ENCODE measurements around the gene KCNIP1. TPM values are rescaled to one million over a fixed set of nuclear protein-coding genes. Genes with fewer than 3 reads are reported as not detected.
A peak's percentile ranks its signal among the peaks of the same experiment; 100 is the strongest.

KCNIP1 gene
- total RNA-seq, 1 experiment from 2014 or later: not detected

DNA sequence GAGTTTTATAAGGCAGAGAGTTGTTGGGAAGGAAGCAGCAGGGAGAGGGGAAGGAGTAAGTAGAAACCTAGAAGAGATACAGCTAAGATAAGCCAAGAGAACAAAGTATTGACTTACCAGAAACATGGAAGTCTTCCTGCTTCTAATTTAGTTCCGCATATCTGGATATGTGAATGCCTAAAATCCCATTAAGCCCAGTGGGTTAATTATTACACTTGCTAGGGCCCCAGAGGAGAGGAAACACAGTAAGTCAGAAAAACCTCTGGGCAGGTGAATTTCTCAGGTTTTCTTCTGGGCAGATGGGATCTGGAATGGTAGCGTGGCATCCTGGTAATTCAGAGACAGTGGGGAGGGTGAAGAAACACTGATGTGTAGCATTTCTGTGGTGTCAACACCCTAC lies 175.0 kb downstream of the KCNIP1 start:
- intact Hi-C loops (cut with micrococcal nuclease; ENCODE audit: unreplicated experiment): no loop called here
- H3K36me3 Mint-ChIP-seq (ENCODE audit: insufficient read depth, unreplicated experiment): no peaks in the 10 kb centered on the region
- H3K4me1 Mint-ChIP-seq (ENCODE audit: low read depth, unreplicated experiment): peaks cover 27% of the 10 kb centered on the region
- H3K4me3 Mint-ChIP-seq (ENCODE audit: low read depth, unreplicated experiment): no peak overlapping the region
- peak; percentile 24 for DNase-seq
- BruUV-seq (replicated peaks): no TSS peak
- peaks cover 90% of the 10 kb centered on the region for H3K27me3 Mint-ChIP-seq (ENCODE audit: unreplicated experiment)
- TF ChIP-seq, protein P1, sequence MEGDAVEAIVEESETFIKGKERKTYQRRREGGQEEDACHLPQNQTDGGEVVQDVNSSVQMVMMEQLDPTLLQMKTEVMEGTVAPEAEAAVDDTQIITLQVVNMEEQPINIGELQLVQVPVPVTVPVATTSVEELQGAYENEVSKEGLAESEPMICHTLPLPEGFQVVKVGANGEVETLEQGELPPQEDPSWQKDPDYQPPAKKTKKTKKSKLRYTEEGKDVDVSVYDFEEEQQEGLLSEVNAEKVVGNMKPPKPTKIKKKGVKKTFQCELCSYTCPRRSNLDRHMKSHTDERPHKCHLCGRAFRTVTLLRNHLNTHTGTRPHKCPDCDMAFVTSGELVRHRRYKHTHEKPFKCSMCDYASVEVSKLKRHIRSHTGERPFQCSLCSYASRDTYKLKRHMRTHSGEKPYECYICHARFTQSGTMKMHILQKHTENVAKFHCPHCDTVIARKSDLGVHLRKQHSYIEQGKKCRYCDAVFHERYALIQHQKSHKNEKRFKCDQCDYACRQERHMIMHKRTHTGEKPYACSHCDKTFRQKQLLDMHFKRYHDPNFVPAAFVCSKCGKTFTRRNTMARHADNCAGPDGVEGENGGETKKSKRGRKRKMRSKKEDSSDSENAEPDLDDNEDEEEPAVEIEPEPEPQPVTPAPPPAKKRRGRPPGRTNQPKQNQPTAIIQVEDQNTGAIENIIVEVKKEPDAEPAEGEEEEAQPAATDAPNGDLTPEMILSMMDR (IDR thresholded peaks at IDR 0.05; ENCODE audit: unreplicated experiment): no peak
- H3K9me3 Mint-ChIP-seq (ENCODE audit: low read depth, unreplicated experiment): no peaks in the 10 kb centered on the region
- CTCF ChIA-PET: no interaction called here
- H3K27ac Mint-ChIP-seq (ENCODE audit: unreplicated experiment): no peak overlapping the region

DNA sequence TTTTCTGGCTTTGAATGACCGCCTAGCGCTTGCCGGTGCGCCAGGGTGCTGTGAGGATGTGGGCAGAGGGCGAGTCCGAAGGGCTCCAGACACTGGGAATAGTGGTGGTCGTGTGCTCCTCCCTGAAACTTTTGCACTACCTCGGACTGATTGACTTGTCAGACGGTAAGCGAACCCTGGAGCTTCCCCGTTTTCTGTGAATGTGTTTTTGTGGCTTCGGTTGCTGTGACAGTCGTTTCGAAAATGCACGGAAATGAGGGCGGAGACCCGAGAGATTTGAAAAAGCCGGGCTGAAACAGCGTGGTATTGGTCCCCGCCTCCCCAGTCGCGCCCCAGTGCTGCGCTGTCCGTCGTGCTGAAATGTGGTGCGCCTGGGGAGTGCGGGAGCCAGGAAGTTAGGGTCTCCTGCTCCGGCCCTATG lies 177.2 kb downstream of the KCNIP1 start:
- TF ChIP-seq, protein P1 (IDR thresholded peaks at IDR 0.05; ENCODE audit: unreplicated experiment): no peak
- peaks cover 27% of the 10 kb centered on the region for H3K4me1 Mint-ChIP-seq (ENCODE audit: low read depth, unreplicated experiment)
- no TSS peak for BruUV-seq (replicated peaks)
- peak; percentile 79 for DNase-seq
- intact Hi-C loops (cut with micrococcal nuclease; ENCODE audit: unreplicated experiment): no loop called here
- CTCF ChIA-PET: no interaction called here
- no peaks in the 10 kb centered on the region for H3K9me3 Mint-ChIP-seq (ENCODE audit: low read depth, unreplicated experiment)
- no peaks in the 10 kb centered on the region for H3K36me3 Mint-ChIP-seq (ENCODE audit: insufficient read depth, unreplicated experiment)
- H3K4me3 Mint-ChIP-seq (ENCODE audit: low read depth, unreplicated experiment): peak overlapping the region; percentile 48
- no peak overlapping the region for H3K27ac Mint-ChIP-seq (ENCODE audit: unreplicated experiment)
- H3K27me3 Mint-ChIP-seq (ENCODE audit: unreplicated experiment): peaks cover 97% of the 10 kb centered on the region

DNA sequence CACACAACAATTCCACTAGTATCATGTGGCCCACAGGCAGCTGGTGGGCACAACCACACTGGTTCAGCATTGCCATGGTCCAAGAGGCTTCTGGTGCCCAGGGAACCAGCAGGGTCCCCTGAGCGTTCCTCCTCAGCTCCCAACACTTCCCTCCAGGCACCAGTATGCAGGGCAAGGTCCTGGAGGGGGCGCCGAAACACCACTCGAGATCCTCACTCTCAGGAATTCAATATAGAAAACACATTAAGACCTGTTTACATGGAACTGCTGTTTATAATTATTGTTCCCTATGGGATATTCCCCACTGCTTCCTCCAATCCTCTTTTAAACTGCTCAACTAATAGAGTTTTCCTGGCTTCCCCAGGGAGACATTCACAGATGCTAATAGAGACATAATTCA lies 187.8 kb downstream of the KCNIP1 start:
- CTCF ChIA-PET: interaction anchor here (0.5 to 1.1 kb wide), 2 partner anchors 54 to 100 kb away, joined by 4 to 6 read pairs; no protein-coding TSS in a partner anchor
- intact Hi-C loops (cut with micrococcal nuclease; ENCODE audit: unreplicated experiment): loop anchor here (2.0 kb wide), 1 partner anchor 645 kb away; no protein-coding TSS in a partner anchor
- Mint-ChIP-seq H3K4me3 (ENCODE audit: low read depth, unreplicated experiment) (no peak overlapping the region), H3K4me1 (ENCODE audit: low read depth, unreplicated experiment) (no peaks in the 10 kb centered on the region), H3K36me3 (ENCODE audit: insufficient read depth, unreplicated experiment) (no peaks in the 10 kb centered on the region), H3K27me3 (ENCODE audit: unreplicated experiment) (peaks cover 94% of the 10 kb centered on the region), H3K9me3 (ENCODE audit: low read depth, unreplicated experiment) (no peaks in the 10 kb centered on the region), H3K27ac (ENCODE audit: unreplicated experiment) (no peak overlapping the region)
- TF ChIP-seq, protein P1 (IDR thresholded peaks at IDR 0.05; ENCODE audit: unreplicated experiment): peak; percentile 16
- BruUV-seq (replicated peaks): no TSS peak
- peak; percentile 51 for DNase-seq

DNA sequence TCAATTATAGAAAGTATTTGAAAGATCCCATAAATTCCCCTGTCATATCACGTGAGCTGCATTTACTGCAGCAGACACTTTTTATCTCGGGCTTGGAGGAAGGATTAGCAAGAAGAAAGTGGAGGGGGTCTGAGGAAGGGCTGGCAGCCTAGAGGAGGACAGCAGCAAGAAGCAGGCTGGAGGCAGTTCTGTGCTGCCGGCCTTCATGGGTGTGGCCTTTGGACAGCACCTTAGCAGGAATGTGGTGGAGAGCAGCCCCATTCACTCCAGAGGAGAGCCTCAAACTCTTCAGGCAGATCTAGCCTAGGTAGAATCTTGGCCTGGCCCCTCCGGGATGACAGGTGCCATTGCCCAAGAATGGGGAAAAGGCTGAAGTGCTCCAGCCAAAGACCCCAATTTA lies 189.9 kb downstream of the KCNIP1 start:
- TF ChIP-seq, protein P1 (IDR thresholded peaks at IDR 0.05; ENCODE audit: unreplicated experiment): no peak
- Mint-ChIP-seq H3K4me3 (ENCODE audit: low read depth, unreplicated experiment) (no peak overlapping the region), H3K27me3 (ENCODE audit: unreplicated experiment) (peaks cover 93% of the 10 kb centered on the region), H3K4me1 (ENCODE audit: low read depth, unreplicated experiment) (no peaks in the 10 kb centered on the region), H3K9me3 (ENCODE audit: low read depth, unreplicated experiment) (no peaks in the 10 kb centered on the region), H3K36me3 (ENCODE audit: insufficient read depth, unreplicated experiment) (no peaks in the 10 kb centered on the region), H3K27ac (ENCODE audit: unreplicated experiment) (no peak overlapping the region)
- CTCF ChIA-PET: no interaction called here
- no peak for DNase-seq
- intact Hi-C loops (cut with micrococcal nuclease; ENCODE audit: unreplicated experiment): no loop called here
- BruUV-seq (replicated peaks): no TSS peak
